Activated T-cell treated with anti-CD3 and anti-CD28 coated beads, Interleukin-2, amount 50 U/mL, for 4 hours (primary cell): ENCODE results near the gene TFF1. TPM values are rescaled to one million over a fixed set of nuclear protein-coding genes. Genes with fewer than 3 reads are reported as not detected.

Experiments
- ATAC-seq, 2 donors: fragments of 200-7000 bp; cut with Tn5 transposase; one replicate each; pipeline ENCODE4 v1.10.0; 2021
- DNase-seq: peaks from one replicate; pipeline ENCODE4 v3.0.0-alpha.2; 2020
- H3K27me3 Mint-ChIP-seq: one replicate; pipeline ENCODE4 v1.8.0; 2021; ENCODE audit warnings: low read depth, mixed read lengths
- H3K36me3 Mint-ChIP-seq: one replicate; pipeline ENCODE4 v1.8.0; 2022; ENCODE audit warnings: mixed read lengths; ENCODE audit not compliant: insufficient read depth
- H3K4me1 Mint-ChIP-seq: one replicate; pipeline ENCODE4 v1.8.0; 2021; ENCODE audit warnings: low read depth, mixed read lengths
- H3K4me3 Mint-ChIP-seq: one replicate; pipeline ENCODE4 v1.8.0; 2021; ENCODE audit warnings: mild to moderate bottlenecking, moderate library complexity, mixed read lengths
- H3K9me3 Mint-ChIP-seq: one replicate; pipeline ENCODE4 v1.8.0; 2021; ENCODE audit warnings: mixed read lengths
- total RNA-seq, 3 donors: library from RNA; stranded (reverse); gene quantifications; one replicate each; pipeline ENCODE4 v1.2.1, GENCODE V29; 2021

The TFF1 gene
- total RNA-seq, 3 donors from 2014 or later = 0.82 TPM; not detected in 2

DNA sequence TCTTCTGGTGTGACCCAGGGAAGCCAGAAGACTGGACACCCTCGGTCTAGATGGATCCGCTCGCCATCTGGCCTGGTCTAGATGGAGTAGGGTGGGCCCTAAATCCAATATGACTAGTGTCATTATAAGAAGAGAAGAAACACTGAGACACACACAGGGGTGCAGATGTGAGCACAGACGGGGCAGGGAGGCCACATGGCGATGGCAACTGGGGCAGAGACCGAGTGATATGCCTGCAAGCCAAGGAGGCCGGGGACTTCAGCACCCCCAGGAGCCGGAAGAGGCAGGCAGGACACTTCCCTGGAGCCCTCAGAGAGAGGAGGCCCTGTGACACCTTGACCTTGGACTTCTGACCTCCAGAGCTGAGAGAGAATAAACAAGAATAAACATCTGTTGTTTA is 45.5 kb downstream of the TFF1 start:
- Mint-ChIP-seq H3K9me3 (no peaks in the 10 kb centered on the region), H3K4me3 (no peak overlapping the region), H3K27me3 (peaks cover 9% of the 10 kb centered on the region), H3K4me1 (peaks cover 6% of the 10 kb centered on the region), H3K36me3 (no peaks in the 10 kb centered on the region)
- no peak for ATAC-seq
- no peak for DNase-seq

DNA sequence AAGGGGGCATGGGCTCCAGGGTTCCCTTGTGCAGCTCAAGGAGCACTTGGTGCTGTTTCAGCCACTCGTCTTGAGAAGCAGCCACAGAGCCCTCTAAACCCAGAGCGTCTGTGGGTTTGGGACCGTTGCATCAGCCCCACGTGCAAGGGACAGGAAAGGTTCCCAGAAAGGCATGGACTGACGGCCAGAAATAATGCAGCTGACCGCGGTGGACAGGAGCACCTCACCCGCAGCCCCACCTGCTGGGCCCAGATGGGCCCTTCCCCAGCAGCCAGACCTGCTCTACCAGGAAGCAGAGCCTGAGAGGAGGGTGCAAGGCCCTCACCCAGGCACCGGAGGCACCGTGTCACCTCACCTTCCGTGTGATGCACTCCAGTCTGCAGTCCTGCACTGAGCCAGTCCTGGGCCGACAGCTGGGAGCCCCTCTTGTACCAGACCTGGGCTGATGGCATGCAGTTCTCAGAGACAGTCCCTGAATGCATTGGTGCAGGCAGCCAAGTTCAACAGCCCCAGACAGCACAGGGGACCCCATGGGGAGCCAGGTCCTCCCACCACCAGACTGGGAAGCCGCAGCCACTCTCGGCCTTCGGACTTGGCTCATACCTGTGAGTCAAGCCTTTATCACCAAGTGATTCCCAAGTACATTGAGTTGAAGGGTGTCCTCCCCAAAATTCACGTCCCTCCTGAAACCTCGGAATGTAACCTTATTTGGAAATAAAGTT is 46.3 kb downstream of the TFF1 start:
- Mint-ChIP-seq H3K27me3 (peaks cover 7% of the 10 kb centered on the region), H3K4me1 (peaks cover 6% of the 10 kb centered on the region), H3K36me3 (no peaks in the 10 kb centered on the region), H3K4me3 (no peak overlapping the region), H3K9me3 (no peaks in the 10 kb centered on the region)
- ATAC-seq (no peak), DNase-seq (no peak)

DNA sequence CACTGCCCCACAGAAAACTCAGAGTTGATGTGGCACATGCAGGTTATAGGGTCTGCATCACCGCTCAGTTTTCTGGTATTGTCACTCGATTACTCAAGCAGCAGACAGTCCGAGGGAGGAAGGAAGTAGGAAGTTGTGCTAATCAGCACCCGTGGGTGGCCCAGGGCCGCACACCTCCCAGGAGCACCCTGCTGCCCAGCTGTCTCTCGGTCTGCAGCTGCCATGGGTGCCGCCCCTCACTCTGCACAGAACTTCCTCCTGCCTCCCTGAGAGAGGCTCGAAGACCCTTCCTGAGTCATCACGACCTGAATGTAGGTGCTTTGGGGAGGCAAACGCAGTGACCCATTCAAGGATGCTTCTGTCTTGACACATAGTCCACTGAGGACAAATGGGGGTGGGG is 47.0 kb downstream of the TFF1 start:
- Mint-ChIP-seq H3K9me3 (no peaks in the 10 kb centered on the region), H3K4me3 (no peak overlapping the region), H3K36me3 (no peaks in the 10 kb centered on the region), H3K27me3 (peaks cover 4% of the 10 kb centered on the region), H3K4me1 (peaks cover 6% of the 10 kb centered on the region)
- ATAC-seq (peak in 1 of 2 donors; percentile 25), DNase-seq (no peak)

DNA sequence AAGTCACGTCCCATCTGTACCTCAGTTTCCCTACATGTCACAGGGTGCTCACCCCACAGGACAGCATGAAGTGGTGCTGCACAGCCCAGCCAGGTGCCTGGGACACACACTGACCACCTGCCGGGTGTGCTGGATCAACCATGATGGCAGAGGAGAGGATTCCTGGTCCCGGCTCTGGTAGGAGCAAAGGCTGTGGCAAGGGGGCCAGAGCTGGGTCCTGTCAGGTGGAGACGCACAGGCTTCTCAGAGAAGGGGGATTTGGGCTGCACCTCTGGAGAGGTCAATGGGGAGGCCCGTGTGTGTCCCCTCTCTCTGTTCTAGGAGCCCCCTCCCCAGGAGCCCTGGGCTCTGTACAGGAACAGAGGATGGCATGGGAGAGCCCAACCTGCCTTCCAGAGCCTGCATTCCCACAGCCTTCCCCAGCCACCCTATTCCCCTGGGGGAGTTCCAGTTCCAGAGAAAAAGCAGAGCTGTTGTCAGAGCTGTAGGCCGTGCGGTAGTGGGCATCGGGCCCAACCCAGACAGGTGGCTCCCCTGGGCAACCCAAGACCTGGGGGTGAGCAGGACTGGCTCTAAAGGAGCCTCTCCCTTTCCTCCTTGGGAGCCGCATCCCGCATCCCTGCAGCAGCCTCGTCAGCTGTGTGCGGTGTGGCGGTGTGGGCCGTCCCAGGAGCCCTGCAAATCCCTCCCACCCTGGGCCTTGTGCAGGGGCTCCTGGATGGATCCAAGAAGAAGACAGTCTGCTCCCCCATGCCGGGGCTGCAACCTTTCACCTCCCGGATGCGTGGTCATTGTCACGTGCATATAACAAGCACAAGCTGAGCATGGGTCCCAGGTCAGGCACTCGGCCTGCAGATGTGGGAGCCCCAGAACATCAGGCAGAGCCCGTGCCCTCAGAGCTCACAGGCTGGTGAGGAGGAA is 48.2 kb downstream of the TFF1 start:
- Mint-ChIP-seq H3K9me3 (no peaks in the 10 kb centered on the region), H3K27me3 (peaks cover under 1% of the 10 kb centered on the region), H3K4me1 (peaks cover 6% of the 10 kb centered on the region), H3K4me3 (no peak overlapping the region), H3K36me3 (no peaks in the 10 kb centered on the region)
- ATAC-seq (no peak), DNase-seq (no peak)

DNA sequence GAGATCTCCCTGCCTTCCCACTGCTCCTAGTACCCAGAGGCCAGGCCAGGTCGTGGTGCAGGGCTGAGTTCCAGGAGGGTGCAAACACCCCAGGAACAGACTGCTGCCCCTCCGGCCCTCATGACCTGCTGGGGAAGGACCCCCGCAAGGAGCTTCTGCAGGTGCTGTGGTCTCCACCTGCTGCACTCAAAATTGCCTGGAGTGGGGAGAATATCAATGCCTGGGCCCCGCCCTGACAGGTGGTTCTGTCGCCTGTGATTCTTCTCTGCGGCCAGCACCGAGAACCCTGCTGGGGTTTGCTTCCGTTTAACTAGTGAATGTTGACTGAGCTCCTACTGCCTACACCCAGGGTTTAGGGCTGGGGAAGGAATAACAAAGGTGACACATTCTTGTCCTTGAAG is 49.0 kb downstream of the TFF1 start:
- no peaks in the 10 kb centered on the region for H3K36me3 Mint-ChIP-seq
- no peak overlapping the region for H3K4me3 Mint-ChIP-seq
- no peaks in the 10 kb centered on the region for H3K27me3 Mint-ChIP-seq
- no peak for DNase-seq
- ATAC-seq = no peak
- H3K4me1 Mint-ChIP-seq = peaks cover 6% of the 10 kb centered on the region
- H3K9me3 Mint-ChIP-seq = no peaks in the 10 kb centered on the region

DNA sequence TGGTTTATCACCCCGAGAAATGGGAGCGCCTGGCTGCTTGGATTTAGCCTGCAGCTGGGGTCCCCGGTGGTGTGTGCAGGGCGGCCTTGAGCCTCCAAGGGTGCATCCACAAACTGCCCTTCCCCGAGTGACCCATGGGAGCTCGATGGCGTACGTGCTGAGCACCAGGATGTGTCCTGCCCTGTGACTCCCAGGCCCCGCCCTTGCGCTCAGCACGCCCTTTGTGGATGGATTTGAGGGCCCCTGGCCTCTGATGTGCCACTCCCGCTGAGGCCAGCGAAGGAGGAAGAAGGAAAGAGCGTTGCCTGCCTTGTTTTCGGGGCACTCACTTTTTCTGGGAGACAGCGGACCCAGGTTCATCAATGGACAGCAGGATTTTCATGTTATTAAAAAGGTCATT is 49.4 kb downstream of the TFF1 start:
- no peak for DNase-seq
- no peaks in the 10 kb centered on the region for H3K36me3 Mint-ChIP-seq
- no peaks in the 10 kb centered on the region for H3K27me3 Mint-ChIP-seq
- H3K9me3 Mint-ChIP-seq = no peaks in the 10 kb centered on the region
- peaks cover 6% of the 10 kb centered on the region for H3K4me1 Mint-ChIP-seq
- no peak for ATAC-seq
- H3K4me3 Mint-ChIP-seq = no peak overlapping the region

DNA sequence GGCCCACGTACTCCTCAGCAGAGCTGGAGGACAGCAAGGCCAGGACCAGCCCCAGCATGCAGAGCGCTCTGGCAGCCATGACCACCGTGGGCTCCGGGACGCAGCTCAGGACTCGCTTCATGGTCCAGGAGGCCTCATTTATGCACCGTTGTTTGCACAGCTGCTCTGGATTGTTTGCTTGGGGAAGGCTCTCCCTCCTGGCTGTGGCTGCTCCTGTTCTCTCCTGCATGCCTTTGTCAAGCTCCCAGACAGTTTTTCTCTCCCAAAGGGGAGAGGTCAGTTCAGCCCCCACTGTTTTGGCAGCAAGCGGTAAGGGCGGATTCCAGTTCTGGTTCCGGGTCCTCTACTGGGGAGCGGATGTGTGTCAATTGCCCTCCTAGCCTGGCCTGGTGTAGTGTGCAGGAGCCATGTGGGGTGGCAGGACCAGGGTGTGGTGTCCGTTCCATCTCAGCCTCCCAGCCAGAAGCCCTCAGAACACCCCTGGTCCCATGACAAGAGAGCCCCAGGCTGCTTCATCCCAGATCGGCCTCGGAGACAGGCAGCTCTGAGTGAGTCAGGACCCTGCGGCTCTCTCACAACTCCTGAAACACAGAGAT is 50.9 kb downstream of the TFF1 start, which contains the start of gene TFF3:
Gene TFF3 (minus strand): TSS at position 114 of the 596 bp plus-strand sequence. CDS start 35 bp downstream, at position 79.
- Mint-ChIP-seq H3K4me3 (no peak within 1 kb of the TSS), H3K4me1 (peaks cover 6% of the 10 kb centered on the region), H3K9me3 (no peaks in the 10 kb centered on the region), H3K36me3 (no peaks in the 10 kb centered on the region), H3K27me3 (no peaks in the 10 kb centered on the region)
- ATAC-seq (no peak), DNase-seq (no peak)

DNA sequence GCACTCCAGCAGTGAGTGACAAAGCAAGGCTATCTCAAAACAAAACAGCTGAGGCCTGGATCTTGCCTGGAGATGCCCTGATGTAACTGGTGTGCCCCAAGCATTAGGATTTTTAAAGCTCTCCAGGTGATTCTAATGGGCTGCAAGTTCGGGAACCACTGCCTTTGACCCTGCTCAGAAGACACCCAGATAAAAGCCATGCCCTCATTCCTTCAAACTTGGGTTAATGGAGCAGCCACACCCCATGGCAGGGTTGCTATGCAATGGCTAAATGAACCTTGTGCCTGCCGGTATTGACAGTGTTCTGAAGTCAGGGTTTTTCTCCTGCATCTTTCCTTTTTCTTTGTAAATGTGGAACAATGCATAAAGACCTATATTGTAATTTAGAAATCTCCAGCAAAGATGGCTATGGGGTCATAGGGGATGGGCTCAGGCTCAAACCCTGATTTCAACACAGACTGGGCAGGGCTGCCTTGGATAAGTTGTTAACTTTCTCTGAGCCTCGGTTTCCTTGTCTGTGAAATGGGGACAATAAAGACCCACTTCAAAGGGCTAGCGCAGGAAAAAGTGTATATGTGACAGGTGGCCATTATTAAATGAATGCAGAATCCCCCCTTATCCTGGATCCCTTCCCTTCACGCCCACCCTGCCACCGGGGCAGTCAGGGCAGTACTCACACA is 51.6 kb downstream of the TFF1 start:
- Mint-ChIP-seq H3K4me3 (no peak overlapping the region), H3K4me1 (peaks cover 6% of the 10 kb centered on the region), H3K36me3 (no peaks in the 10 kb centered on the region), H3K27me3 (no peaks in the 10 kb centered on the region), H3K9me3 (no peaks in the 10 kb centered on the region)
- DNase-seq (no peak), ATAC-seq (no peak)

DNA sequence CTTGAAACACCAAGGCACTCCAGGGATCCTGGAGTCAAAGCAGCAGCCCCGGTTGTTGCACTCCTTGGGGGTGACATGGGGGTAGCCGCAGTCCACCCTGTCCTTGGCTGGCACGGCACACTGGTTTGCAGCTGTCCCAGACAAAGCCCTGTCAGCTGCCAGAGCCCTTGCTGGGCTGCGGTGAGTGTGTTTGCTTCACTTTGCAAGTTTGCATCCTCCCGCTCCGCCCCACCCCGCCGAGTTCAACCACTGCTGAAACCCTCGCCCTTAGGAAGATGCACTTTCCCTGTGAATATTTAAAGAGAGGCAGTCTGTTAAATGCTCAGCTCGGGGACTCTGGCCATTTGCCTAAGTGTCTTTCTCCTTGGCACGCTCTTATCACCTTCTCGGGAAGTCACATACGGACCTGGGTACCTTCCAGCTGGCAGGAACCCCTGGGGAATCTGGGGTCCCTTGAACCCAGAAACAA is 52.8 kb downstream of the TFF1 start:
- H3K9me3 Mint-ChIP-seq = no peaks in the 10 kb centered on the region
- ATAC-seq = no peak
- H3K4me1 Mint-ChIP-seq = peaks cover 4% of the 10 kb centered on the region
- no peaks in the 10 kb centered on the region for H3K27me3 Mint-ChIP-seq
- H3K36me3 Mint-ChIP-seq = no peaks in the 10 kb centered on the region
- H3K4me3 Mint-ChIP-seq = no peak overlapping the region
- DNase-seq = no peak

DNA sequence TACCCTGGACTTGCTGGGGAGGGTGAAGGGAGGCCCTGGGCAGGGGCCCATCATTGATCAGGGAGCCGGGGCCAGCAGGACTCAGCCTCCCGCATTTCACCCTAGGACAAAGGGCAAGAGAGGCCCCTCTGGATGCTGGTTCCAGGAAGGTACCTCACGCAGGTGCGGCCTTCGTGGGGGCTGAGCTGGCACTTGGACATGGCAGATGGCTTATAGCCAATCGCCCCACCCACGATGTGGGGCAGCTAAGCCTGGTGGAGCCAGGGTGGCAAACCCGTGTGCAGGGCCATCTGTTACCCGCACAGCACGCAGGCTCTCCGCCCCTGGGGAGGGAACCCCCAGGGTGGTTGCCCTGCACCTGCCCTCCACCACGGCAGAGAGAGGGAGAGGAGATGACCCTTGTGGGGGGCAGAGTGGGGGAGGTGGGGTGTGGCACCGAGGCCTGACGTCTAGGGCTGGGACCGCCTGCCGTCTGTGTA is 53.7 kb downstream of the TFF1 start:
- Mint-ChIP-seq H3K27me3 (no peaks in the 10 kb centered on the region), H3K9me3 (no peaks in the 10 kb centered on the region), H3K36me3 (no peaks in the 10 kb centered on the region), H3K4me3 (no peak overlapping the region), H3K4me1 (peaks cover 4% of the 10 kb centered on the region)
- ATAC-seq = no peak
- DNase-seq = no peak

Other genes starting within 250 kb of the TFF1 start
- gene ABCG1, start 147.4 kb downstream of the TFF1 start, total RNA-seq = 1 to 10 TPM in 2 of 3 donors, under 1 TPM in 1; 0.79 to 1.8 (median 1.7) TPM
- under 1 TPM in 2 of 3 donors, not detected in 1; 0.29 to 0.96 TPM for gene TFF3, start 51.1 kb downstream of the TFF1 start, total RNA-seq
- not detected for gene TFF2, start 15.5 kb downstream of the TFF1 start, total RNA-seq
- 1 to 10 TPM; 2.0 to 2.6 (median 2.1) TPM for gene TMPRSS3, start 29.5 kb upstream of the TFF1 start, total RNA-seq
- gene UBASH3A, start 37.4 kb upstream of the TFF1 start, total RNA-seq = 10 to 100 TPM in 2 of 3 donors, 1 to 10 TPM in 1; 8.8 to 13.7 (median 11.3) TPM
- not detected for gene RSPH1, start 129.7 kb upstream of the TFF1 start, total RNA-seq
- 10 to 100 TPM; 16.3 to 22.1 (median 20.2) TPM for gene SLC37A1, start 147.3 kb upstream of the TFF1 start, total RNA-seq